ENCODE data around the gene RAB10.

- no peak for TF ChIP-seq POLR2A (IDR thresholded peaks at IDR 0.05; ENCODE audit: extremely low read depth, insufficient read length)
- no peak for TF ChIP-seq CTCF (IDR thresholded peaks at IDR 0.05; ENCODE audit: low read depth, low read length)
- no peak for TF ChIP-seq MYC (IDR thresholded peaks at IDR 0.05; ENCODE audit: low read depth, low read length)
- TF ChIP-seq MAX (IDR thresholded peaks at IDR 0.05; ENCODE audit: low read depth, low read length) = no peak
Observed at GRCh38 chr2:26169681-26170414, 136.0 kb downstream of the RAB10 start.

All from NB4 (cell line).